OCI-LY1 (cell line): ENCODE results near the gene GALNT5.

ENCODE experiments used
- H2AFZ ChIP-seq: fragments of 200-600 bp; sonication (generic), shearing (Covaris generic); 2 replicates; pipeline ENCODE4 v1.6.0; 2014; ENCODE audit warnings: antibody characterized with exemption, mild to moderate bottlenecking, low read length
- H3F3A ChIP-seq: fragments of 200-600 bp; sonication (generic), shearing (Covaris generic); 2 replicates; pipeline ENCODE4 v1.6.0; 2014; ENCODE audit warnings: mild to moderate bottlenecking, antibody characterized with exemption, low read length, moderate library complexity; ENCODE audit not compliant: insufficient read depth
- H3K27ac ChIP-seq: fragments of 200-600 bp; sonication (generic); 2 replicates; pipeline ENCODE4 v1.5.1; 2014; ENCODE audit warnings: low read length, mixed run types, mild to moderate bottlenecking, low read depth; ENCODE audit not compliant: poor library complexity, severe bottlenecking
- H3K27me3 ChIP-seq: fragments of 200-600 bp; sonication (generic); 2 replicates; pipeline ENCODE4 v1.6.0; 2014; ENCODE audit warnings: antibody characterized with exemption, mild to moderate bottlenecking, low read length, moderate library complexity; ENCODE audit not compliant: insufficient read depth
- H3K36me3 ChIP-seq: fragments of 200-600 bp; sonication (generic); 2 replicates; pipeline ENCODE4 v1.6.1; 2014; ENCODE audit warnings: mild to moderate bottlenecking, antibody characterized with exemption, low read length, moderate library complexity, mixed read lengths; ENCODE audit not compliant: insufficient read depth
- H3K4me1 ChIP-seq: fragments of 200-600 bp; sonication (generic); 2 replicates; pipeline ENCODE4 v1.5.1; 2014; ENCODE audit warnings: mild to moderate bottlenecking, low read length, moderate library complexity; ENCODE audit not compliant: insufficient read depth, severe bottlenecking
- H3K4me2 ChIP-seq: fragments of 200-600 bp; sonication (generic), shearing (Covaris generic); 2 replicates; pipeline ENCODE4 v1.6.1; 2014; ENCODE audit warnings: low read length
- H3K4me3 ChIP-seq: fragments of 200-600 bp; sonication (generic); 2 replicates; pipeline ENCODE4 v1.5.1; 2014; ENCODE audit warnings: low read length, low read depth, mild to moderate bottlenecking, mixed read lengths; ENCODE audit not compliant: poor library complexity, severe bottlenecking
- H3K79me2 ChIP-seq: fragments of 200-600 bp; shearing (Covaris generic); 2 replicates; pipeline ENCODE4 v1.6.1; 2016; ENCODE audit warnings: mixed run types, low read length, mixed read lengths; ENCODE audit not compliant: insufficient read depth
- H3K9ac ChIP-seq: fragments of 200-600 bp; sonication (generic), shearing (Covaris generic); 2 replicates; pipeline ENCODE4 v1.6.1; 2014; ENCODE audit warnings: mild to moderate bottlenecking, low read length, mixed read lengths
- H3K9me2 ChIP-seq: fragments of 200-600 bp; sonication (generic), shearing (Covaris generic); 2 replicates; pipeline ENCODE4 v1.6.1; 2014; ENCODE audit warnings: low read depth, mild to moderate bottlenecking, low read length, mixed read lengths
- H3K9me3 ChIP-seq: fragments of 200-600 bp; shearing (Covaris generic); 2 replicates; pipeline ENCODE4 v1.6.1; 2014; ENCODE audit warnings: low read length, mixed read lengths
- H4K20me1 ChIP-seq: fragments of 200-600 bp; sonication (generic), shearing (Covaris generic); 2 replicates; pipeline ENCODE4 v1.6.0; 2016; ENCODE audit warnings: mild to moderate bottlenecking, low read length; ENCODE audit not compliant: insufficient read depth
- EZH2 ChIP-seq: fragments of 200-600 bp; sonication (generic), shearing (Covaris generic); IDR thresholded peaks from 2 replicates; pipeline ENCODE4 v1.8.0; 2017; ENCODE audit warnings: borderline replicate concordance, mixed run types, mild to moderate bottlenecking, antibody characterized with exemption, low read length, moderate library complexity, mixed read lengths
- TF ChIP-seq, protein P1 (sequence below): fragments of 200-600 bp; sonication (generic), shearing (Covaris generic); IDR thresholded peaks from 2 replicates; pipeline ENCODE4 v1.5.1; 2017; ENCODE audit warnings: mild to moderate bottlenecking, antibody characterized with exemption, low read length, moderate library complexity, mixed read lengths

Gene GALNT5

DNA sequence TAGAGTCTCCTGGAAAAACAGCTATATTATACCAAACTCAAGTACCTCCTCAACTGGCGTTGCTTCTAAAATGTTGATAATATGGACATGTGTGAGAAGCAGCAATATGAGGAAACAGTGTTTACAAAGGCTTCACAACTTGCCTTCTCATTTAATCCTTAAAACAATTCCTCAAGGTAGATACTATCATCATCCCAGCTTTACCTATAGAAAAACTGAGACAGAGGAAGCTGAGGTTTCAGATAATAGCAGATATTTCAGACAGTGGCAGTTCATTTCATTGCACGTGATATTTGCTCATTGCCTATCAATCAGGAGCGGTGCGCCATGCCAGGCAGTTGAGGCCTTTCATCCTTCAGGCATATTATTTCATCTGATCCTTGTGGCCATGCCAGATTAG, 8.3 kb downstream of the GALNT5 start:
- Histone ChIP-seq H3K27ac (no peak overlapping the region), H3K4me1 (no peaks in the 10 kb centered on the region), H3F3A (no peaks in the 10 kb centered on the region), H3K9me3 (no peaks in the 10 kb centered on the region), H3K79me2 (no peaks in the 10 kb centered on the region), H3K9ac (no peak overlapping the region), H3K27me3 (no peaks in the 10 kb centered on the region), H2AFZ (no peak overlapping the region), H3K4me2 (no peak overlapping the region), H4K20me1 (no peaks in the 10 kb centered on the region), H3K9me2 (no peaks in the 10 kb centered on the region), H3K36me3 (no peaks in the 10 kb centered on the region), H3K4me3 (no peak overlapping the region)
- TF ChIP-seq, protein P1, sequence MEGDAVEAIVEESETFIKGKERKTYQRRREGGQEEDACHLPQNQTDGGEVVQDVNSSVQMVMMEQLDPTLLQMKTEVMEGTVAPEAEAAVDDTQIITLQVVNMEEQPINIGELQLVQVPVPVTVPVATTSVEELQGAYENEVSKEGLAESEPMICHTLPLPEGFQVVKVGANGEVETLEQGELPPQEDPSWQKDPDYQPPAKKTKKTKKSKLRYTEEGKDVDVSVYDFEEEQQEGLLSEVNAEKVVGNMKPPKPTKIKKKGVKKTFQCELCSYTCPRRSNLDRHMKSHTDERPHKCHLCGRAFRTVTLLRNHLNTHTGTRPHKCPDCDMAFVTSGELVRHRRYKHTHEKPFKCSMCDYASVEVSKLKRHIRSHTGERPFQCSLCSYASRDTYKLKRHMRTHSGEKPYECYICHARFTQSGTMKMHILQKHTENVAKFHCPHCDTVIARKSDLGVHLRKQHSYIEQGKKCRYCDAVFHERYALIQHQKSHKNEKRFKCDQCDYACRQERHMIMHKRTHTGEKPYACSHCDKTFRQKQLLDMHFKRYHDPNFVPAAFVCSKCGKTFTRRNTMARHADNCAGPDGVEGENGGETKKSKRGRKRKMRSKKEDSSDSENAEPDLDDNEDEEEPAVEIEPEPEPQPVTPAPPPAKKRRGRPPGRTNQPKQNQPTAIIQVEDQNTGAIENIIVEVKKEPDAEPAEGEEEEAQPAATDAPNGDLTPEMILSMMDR, result no peak
- TF ChIP-seq EZH2, result no peak

DNA sequence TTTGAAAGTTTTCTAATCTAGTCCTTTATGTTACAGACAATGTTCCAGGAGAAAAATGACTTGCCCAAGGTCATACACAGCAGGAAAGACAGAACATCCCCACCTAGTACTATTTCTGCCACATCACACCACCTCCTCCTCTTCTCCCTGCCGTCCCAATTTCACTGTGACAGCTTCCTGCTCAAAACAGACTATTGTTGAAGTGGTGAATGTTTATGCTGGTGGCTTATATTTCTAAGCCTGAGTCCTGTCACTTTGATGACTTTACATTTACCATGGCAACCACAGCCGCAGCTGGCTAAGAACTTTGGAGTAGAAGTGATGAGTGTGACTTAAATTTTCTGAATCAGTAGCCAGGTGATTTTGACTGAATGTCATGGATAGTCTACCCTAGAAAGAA, 10.0 kb downstream of the GALNT5 start:
- Histone ChIP-seq H3K36me3 (no peaks in the 10 kb centered on the region), H3K79me2 (no peaks in the 10 kb centered on the region)

DNA sequence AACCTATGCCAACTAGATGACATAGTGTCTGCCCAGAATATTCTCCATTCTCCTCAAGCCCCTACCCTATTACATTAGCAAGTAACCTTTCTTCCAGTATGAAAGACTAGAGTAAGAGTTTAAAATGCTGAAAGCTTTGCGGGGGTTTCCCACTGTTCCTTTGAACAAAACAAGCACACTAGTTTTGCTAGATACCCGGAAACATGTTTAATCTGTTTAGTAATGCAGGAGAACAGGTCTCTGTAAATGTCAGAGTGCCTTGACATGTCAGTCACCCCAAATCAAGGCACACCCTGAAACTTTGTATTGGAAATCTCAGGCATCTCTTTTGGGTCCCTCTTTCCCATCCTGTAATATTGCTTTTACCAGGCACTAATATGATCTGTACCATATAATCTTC, 11.6 kb downstream of the GALNT5 start:
- H3K27ac ChIP-seq, result no peak overlapping the region
- no peaks in the 10 kb centered on the region for H3K4me1 ChIP-seq
- H3F3A ChIP-seq, result no peaks in the 10 kb centered on the region
- H3K27me3 ChIP-seq, result no peaks in the 10 kb centered on the region
- no peaks in the 10 kb centered on the region for H4K20me1 ChIP-seq
- no peak overlapping the region for H3K4me2 ChIP-seq
- H3K36me3 ChIP-seq, result no peaks in the 10 kb centered on the region
- H3K9me3 ChIP-seq, result no peaks in the 10 kb centered on the region
- no peaks in the 10 kb centered on the region for H3K79me2 ChIP-seq
- no peak for TF ChIP-seq EZH2
- TF ChIP-seq, protein P1, result no peak
- no peaks in the 10 kb centered on the region for H3K9me2 ChIP-seq
- no peak overlapping the region for H3K9ac ChIP-seq
- no peak overlapping the region for H2AFZ ChIP-seq
- H3K4me3 ChIP-seq, result no peak overlapping the region

More for the DNA sequence above, 10.0 kb downstream of the GALNT5 start:
- Histone ChIP-seq H3K9me3 (no peaks in the 10 kb centered on the region), H3K27me3 (no peaks in the 10 kb centered on the region), H3K4me3 (no peak overlapping the region), H2AFZ (no peak overlapping the region), H3K27ac (no peak overlapping the region), H3K9me2 (no peaks in the 10 kb centered on the region), H3F3A (no peaks in the 10 kb centered on the region), H3K4me1 (no peaks in the 10 kb centered on the region), H3K9ac (no peak overlapping the region), H3K4me2 (no peak overlapping the region), H4K20me1 (no peaks in the 10 kb centered on the region)
- TF ChIP-seq, protein P1, result no peak
- no peak for TF ChIP-seq EZH2
